NCI-H146 treated with DMSO at 0.1 percent for 48 hours (cell line): ENCODE measurements around the gene AQP12A.
"Not testable (repeated sequence)": the region's sequence is repeated elsewhere in the genome, so short reads cannot be mapped to it uniquely, and the experiment has no call there.

Experiments used
- DNase-seq: peaks from one replicate; lab custom pipeline; 2025; ENCODE audit not compliant: unreplicated experiment; lab: John Stamatoyannopoulos, UW

The AQP12A gene, protein sequence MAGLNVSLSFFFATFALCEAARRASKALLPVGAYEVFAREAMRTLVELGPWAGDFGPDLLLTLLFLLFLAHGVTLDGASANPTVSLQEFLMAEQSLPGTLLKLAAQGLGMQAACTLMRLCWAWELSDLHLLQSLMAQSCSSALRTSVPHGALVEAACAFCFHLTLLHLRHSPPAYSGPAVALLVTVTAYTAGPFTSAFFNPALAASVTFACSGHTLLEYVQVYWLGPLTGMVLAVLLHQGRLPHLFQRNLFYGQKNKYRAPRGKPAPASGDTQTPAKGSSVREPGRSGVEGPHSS

DNA sequence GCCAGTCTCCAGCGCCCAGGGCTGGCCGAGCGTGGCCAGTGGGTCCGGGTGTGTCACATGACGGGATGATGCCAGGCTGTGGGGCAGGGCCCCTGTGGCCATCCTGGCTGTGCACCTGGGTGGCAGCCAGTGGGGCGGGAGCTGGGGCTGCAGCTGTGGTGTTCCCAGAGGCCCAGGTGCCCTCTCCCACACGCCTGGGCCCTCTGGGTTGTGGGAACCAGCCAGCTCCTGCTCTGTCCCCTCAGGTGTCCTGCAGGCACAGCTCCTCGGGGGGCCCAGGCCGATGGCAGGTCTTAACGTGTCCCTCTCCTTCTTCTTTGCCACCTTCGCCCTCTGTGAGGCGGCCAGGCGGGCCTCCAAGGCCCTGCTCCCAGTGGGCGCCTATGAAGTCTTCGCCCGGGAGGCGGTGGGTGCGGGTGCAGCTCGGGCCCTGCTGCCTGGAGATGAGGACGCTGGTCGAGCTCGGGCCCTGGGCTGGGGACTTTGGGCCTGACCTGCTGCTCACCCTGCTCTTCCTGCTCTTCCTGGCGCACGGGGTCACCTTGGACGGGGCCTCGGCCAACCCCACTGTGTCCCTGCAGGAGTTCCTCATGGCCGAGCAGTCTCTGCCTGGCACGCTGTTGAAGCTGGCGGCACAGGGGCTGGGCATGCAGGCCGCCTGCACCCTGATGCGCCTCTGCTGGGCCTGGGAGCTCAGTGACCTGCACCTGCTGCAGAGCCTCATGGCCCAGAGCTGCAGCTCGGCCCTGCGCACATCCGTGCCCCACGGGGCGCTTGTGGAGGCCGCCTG is at the start of gene AQP12A:
Gene AQP12A, plus strand, starts transcription at position 236 of the 790 bp plus-strand sequence. Its CDS starts 48 bp downstream, at position 284.
- not testable (repeated sequence) for DNase-seq

DNA sequence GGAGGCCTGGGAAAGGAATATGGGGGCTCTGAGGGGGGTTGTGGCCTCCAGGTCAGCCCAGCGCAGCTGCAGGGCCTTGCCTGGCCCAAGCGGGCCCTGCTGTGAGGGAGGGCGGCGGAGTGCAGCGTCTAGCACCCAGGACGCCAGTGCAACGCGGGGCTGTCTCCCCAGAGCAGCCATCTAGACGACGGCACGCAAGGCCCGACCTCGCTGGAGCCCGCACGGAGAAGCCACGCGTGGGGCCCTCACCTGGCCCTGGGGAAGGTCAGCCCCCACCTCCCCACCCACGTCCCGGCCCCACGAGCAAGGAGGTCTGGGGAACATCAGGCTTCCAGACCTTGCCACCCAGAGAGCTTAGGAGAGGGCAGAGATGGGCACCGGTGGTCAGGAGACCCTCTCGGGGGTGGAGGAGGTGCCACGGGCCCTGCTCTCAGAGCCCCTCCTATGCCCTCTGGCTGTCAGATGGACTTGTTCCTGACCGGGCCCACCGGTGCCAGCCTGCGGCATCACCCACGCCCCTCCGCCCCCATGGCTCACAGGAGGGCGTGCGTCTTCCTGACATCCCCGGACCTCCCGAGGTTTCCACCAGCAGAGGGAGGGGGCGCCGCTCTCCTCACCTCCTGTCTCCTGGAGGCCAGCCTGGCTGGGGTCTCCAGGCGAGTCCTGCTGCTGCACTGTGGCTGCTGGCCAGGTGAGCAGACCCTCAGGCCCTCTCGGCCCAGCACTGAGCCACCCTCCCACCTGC is 49.4 kb upstream of the AQP12A start:
- no peak for DNase-seq

DNA sequence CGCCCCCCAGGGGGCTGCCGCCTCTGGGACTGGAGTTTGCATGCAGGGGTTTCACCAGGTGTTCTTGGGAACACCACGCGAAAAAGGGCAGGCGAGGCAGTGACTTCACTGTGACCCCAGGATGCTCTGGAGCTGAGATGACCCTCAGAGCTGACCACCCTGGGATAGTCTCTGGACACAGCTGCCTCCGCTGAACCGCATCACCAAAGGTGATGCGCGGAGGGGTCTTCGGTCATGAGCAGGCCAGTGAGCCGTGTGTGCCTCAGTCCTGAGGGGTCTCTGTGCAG is 48.9 kb upstream of the AQP12A start:
- DNase-seq, result no peak

DNA sequence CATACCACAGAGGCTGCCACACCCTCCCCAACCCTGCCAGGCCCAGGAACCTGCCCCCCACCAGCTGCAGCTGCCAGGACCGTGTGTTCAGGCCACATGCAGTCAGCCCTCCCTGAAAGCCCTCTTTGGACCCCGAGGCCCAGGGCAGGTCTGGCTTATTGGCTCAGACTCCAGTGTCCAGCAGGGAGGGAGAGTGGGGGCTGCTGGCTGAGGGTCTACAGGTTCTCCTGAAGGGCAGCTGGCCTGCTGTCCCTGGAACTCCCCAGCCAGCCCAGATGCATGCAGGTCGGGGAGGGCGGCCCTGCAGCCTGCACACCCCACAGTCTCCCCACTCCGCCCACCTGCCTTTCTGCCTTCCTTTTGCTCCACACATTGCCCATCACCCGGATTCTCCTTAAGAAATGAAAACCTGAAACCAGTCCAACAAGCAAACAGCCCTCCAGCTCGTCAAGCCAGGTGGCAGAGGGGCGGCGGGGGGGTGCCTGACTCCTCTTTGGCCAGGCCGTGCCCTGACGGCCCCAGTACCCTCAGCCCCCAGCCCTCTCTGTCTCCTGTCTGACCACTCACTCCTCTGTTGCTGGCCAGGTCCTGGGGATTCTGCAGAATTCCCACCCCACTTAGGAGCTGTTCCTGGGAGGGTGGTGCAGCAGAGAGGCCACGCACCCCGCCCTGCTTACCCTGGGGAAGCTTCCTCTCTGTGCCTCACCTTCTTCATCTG is 48.4 kb upstream of the AQP12A start:
- DNase-seq, result no peak

DNA sequence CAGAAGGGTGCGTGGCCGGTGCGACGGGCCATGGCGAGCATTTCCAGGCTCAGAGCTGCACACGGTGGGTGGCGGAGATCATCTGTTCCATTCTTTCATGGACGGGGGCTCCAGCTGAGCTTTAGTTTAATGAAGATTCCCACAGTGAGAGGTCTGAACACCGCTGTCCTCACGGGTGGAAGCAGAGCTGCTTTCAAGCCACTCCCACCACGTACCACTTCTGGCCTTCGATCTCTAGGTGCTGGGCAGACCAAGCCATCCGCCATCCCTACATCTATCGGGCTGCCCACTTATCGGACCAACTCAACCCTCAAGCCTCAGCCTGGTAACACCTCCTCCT is 47.9 kb upstream of the AQP12A start:
- DNase-seq, result no peak

DNA sequence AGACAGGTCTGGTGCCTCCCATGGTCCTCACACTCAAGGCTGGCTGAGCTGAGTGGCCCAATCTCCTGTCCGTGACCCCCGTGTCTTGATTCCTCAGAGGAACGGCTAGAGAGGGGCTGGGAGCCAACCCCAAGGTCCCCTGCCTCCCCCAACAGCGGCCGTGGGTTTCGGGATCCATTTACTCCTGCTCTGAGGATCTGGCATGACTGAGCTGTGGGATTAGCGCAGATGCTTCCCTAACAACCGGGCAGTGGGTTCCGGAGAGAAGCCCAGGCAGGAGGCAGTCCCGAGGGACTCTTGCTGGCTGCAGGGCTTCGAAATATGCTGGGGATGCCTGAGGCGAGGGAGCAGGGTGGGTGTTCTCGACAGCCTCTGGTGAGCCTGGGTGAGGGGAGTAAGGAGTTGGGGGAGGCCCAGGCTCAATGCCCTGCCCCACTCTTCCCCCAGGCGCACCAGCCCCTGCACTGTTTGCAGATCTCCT is 47.5 kb upstream of the AQP12A start:
- DNase-seq, result no peak

DNA sequence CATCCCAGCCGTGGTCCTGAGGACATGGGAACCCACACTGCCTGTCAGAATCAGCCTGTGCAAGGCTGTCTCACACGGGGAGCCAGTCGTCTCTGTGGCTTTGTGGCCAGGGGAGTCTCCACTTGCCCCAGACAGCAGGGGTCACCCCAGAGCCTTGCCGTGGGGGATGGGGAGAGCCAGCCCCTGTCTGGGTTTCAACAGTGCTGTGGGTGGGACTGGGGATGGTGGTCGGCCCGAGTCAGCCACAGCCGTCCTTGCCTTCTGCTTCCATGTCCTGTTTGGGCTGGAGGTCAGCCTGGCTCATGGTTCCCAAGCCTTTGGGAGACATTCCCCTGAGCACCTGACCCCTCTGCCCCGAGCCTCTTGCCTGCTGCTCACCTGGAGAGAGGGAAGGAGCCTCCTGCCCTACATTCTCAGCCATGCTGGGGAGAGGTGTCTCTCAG is 46.8 kb upstream of the AQP12A start:
- no peak for DNase-seq

DNA sequence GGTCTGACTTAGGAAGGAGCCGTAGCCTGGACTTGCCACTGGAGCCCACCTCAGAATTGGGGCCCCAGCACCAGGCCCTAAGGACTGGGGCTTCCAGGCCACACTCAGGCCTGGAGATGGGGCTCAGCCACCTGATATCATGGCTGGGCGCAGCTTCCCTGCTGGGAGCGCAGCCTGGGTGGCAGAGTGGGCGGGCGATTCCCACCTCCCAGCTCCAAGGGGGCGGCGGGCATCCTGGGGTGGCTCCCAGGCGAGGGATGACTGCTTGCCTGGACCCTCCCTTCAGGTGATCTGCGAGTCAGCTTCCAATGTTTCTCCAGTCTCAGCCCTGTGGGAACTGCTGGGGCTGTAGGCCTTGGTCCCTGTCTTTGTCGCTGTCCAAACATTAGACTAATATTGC is 46.3 kb upstream of the AQP12A start:
- DNase-seq, result no peak

DNA sequence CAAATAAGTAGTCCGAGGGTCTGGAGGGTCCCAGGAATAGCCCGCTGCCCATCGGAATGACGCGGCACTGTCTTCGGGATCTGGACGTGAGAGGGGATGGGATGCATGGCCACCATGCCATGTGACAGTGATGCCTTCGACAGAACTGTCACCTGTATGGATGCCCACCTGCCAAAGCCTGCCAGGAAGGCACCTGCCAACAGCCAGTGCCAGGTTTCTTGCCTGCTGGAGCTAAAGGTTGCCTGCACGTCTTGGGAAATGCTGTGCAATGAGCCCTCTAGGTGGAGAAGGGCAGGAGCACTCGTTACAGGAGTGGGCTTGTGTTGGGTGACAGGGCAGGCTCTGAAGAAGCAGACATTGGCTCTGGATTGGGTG is 45.9 kb upstream of the AQP12A start:
- no peak for DNase-seq

DNA sequence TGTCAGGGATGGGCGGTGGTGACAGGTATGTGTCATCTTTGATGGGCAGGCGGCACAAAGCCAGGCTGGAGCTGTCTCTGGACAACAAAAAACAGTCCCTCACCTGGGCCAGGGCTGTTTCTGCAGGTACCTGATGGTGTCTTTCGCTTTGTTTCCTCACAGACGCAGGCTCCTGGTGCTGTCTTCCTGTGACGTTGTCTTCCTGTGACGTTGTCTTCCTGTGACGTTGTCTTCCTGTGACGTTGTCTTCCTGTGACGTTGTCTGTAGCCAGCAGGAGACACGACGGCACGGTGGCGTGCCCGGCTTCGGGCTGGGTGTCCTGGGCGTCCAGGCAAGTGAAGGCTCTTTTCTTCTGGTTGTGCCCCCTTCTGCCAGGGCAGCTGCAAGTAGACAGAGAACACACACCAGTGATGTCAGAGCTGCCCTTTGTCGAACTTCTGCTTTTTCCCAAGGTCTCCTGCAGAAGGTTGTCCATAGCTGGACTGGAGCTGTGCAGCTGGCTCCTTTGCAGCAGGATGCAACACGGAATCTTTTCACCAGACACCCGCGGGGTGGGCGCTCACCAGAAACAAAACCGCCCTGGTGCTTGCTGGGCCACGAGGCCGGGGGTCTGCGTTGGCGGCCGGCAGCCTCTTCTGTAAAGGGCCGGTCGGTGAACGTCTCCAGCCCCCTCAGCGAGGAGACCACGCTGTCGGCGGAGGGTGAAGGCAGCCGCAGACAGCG is 45.3 kb upstream of the AQP12A start:
- no peak for DNase-seq

DNA sequence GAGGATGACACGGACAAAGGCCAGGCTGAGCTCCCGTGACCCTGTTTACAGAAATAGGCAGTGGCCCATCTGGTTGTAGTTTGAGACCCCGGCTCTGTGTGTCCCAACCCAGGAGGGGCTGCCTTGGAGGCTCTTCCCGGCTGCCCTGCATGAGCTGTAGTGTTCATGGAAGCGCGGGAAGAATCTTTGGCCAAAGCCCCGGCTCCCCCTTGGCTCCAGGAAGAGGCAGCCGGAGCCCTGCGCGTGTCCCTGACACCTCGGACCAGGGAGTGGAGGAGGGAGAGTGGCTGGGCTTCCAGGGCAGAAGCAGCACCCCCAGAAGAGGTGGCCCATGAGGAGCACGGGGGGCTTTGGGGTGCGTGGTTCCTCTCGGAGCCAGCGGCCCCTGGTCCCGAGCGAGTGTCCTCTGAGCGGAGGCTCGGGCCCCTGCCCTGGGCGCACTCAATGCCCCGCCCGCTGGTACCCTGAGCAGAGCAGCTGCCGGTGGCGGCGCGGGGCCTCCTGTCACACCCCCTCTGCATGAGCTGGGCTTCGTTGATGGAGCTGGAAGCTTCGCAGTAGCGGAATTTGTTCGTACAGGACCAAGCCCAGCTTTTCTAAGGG is 44.7 kb upstream of the AQP12A start:
- DNase-seq, result no peak

DNA sequence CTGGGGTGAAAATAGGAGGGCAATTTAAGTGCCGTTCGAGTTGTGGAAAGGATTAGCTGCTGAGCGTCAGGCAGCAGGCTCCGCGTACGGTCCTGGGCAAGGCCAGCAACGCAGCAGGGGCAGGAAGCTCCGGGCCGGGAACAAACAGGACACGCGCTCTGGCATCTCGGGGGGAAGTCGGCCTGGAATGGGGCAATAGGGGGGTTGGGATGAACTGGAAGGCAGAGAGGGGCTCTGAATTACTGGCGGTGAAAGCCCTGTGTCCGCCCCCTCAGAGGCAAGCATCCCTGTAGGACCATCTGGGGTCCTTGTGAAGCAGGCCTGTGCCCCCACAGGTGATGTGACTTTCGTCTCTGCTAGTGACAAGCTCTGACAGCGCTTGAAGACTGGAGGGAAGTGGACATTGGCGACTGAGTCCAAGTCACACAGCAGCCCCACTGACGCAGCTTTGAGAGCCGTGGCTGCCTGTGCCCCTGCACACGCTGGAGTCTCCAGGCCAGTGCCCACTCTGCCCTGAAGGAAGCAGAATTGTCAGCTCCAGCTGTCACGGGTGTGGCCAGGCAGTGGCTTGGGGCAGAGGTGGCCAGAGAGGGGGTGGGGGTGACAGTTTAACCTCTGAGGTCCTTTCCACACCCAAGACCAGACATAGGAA is 44.0 kb upstream of the AQP12A start:
- DNase-seq, result no peak

DNA sequence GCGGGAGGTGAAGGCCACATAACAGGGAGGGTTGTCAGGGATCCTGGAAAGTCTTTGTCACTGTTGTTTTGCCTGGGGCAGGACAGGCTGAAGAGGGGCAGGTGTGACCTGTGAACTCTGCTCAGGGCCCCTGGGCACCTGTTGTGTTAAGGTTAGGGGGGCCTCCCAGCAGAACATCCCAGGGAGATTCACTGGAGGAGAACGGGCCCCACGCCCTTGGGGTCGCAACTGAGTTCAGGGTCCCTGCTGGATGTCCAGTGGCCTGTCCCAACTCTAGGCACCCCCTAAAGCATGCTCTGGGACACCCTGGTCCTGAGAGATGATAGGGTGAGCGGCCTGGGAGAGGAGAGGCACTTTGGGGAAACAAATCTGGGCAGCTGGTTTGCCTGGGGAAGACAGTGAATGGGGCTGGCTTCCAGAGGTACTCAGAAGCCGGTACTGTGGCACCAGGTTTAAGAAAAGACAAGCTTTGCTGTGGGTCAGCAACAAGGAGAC is 43.5 kb upstream of the AQP12A start:
- no peak for DNase-seq

DNA sequence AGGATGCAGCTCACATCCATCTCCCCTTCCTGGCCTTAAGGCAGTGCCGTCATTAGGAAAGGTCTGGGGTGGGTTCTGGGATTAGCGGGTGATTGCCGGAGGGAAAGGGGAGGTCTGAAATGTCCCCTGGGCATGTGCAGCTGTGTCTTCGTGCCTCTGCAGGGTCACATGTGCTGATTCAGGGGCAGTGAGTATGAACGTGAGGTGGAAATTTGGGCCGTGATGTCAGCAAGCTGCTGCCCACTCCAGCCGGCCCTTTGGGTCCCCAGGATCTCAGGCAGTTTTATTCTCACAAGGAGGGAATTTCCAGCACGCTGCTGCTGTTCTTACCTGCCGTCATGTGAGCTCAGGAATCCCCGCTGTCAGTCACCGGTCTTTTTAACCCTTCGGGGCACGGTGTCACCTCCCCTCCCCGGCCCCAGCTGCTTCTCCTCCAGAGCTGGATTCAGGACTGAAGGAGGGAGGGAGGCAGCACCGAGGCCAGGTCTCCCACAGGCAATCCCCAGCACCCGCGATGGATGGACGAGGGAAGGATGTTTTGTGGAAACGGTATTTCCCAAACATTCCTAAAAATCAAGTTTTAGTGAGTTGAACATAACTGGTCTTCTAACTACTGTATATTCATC is 42.9 kb upstream of the AQP12A start:
- DNase-seq, result no peak

DNA sequence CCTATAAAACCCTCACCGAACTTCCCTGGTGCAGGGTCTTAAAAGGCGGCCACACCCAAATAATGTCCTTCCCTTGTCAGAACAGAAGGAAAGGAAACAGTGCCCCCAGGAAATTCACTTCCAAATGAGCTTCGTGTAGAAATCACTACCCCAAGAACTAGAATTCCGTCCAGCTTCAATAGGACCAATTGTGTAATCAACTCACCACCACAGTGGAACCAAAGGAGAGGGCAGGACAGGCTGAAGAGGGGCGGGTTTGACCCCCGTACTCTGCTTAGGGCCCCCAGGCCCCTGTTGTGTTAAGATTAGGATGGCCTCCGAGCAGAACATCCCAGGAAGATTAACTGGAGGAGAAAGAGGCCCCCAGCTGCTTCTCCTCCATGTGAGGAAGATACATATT is 42.3 kb upstream of the AQP12A start:
- DNase-seq, result no peak

DNA sequence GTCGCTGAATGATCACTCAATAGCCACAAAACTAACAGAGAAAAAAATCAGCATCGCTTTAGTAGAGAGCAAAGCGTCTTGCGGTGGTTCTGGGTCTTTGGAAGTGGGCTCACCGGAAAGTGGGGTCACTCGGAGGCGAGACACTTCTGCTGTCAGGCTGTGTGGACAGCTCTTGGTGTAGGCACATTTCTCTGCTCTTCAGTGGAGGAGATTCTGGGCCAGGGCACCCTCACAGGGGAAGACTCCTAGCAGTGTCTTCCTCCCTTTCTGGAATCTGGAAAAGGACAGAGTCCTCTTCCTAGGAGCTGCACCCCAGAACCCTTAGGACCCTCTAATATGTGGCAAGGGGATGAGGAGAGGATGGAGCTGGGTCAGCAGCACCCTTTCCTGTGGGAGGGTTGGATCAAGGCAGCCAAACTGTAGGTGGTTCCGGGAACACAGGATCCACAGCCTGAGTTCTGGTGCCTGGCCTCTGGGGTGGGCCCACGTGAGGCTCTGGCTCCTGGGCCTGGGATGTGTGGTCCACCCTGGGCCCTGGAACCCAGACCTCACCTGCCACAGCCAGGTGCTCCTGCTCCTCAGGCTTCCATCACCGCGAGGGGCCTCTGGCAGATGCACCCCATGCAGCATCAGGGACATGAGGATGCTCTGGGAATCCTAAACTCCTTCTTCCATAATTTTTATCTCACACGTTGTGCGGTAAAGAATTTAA is 41.3 kb upstream of the AQP12A start:
- no peak for DNase-seq

DNA sequence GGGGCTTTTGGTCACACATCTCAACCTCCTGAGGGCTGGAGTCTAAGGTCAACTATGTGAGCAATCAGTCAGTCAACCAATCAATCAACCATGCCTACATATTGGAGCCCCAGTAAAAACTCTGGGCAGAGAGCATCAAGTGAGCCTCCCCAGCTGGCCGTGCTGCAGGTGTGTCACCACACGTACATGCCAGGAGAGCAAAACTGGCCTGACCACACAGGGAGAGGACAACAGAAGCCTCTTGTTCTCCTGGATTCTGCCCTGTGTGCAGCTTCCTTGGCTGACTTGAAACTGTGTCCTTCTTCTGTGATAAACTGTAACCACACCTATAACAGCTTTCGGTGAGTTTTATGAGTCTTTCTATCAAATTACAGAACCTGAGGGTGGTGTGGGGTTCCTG is 40.5 kb upstream of the AQP12A start:
- no peak for DNase-seq
